Breast epithelium (tissue), 3 donors: ENCODE data around the gene KCNG4.

Experiments used
- POLR2A ChIP-seq: fragments of 450-650 bp; IDR thresholded peaks from one replicate; pipeline ENCODE4 v1.6.1; 2016; ENCODE audit warnings: antibody characterized with exemption, mild to moderate bottlenecking, moderate library complexity
- TF ChIP-seq, protein P1 (sequence below), 3 donors: fragments of 450-650 bp; IDR thresholded peaks; one replicate each; pipeline ENCODE4 v1.5.1; 2016 to 2017; ENCODE audit warnings: antibody characterized with exemption in 3 of 3, mild to moderate bottlenecking in 3 of 3, moderate library complexity in 3 of 3

DNA sequence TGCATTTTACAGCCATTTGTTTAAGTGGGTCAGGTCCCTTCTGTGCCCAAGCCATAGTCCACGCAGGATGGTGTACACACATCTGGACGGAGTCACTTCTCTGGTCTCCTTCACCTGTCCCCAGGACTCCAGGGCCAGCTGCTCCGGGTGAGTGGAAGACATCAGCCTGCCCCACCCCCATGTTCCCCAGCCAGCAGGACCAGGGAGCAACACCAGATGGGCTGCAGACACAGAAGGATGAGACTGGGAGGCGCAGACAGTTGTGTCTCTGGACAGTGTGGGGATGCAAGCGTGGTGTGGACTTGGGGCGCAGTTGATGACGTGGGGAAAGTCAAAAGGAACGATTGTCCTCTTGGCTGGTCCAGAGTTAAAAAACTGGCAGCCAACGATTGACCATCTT lies 30.3 kb upstream of the KCNG4 start:
- TF ChIP-seq, protein P1, sequence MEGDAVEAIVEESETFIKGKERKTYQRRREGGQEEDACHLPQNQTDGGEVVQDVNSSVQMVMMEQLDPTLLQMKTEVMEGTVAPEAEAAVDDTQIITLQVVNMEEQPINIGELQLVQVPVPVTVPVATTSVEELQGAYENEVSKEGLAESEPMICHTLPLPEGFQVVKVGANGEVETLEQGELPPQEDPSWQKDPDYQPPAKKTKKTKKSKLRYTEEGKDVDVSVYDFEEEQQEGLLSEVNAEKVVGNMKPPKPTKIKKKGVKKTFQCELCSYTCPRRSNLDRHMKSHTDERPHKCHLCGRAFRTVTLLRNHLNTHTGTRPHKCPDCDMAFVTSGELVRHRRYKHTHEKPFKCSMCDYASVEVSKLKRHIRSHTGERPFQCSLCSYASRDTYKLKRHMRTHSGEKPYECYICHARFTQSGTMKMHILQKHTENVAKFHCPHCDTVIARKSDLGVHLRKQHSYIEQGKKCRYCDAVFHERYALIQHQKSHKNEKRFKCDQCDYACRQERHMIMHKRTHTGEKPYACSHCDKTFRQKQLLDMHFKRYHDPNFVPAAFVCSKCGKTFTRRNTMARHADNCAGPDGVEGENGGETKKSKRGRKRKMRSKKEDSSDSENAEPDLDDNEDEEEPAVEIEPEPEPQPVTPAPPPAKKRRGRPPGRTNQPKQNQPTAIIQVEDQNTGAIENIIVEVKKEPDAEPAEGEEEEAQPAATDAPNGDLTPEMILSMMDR (IDR thresholded peaks at IDR 0.05) = no peak
- no peak for TF ChIP-seq POLR2A
